ENCODE results near the gene PTPN1. TPM values are rescaled to one million over a fixed set of nuclear protein-coding genes. Genes with fewer than 3 reads are reported as not detected.

Gene PTPN1
- total RNA-seq, 1 donor from 2014 or later: 20.7 TPM

DNA sequence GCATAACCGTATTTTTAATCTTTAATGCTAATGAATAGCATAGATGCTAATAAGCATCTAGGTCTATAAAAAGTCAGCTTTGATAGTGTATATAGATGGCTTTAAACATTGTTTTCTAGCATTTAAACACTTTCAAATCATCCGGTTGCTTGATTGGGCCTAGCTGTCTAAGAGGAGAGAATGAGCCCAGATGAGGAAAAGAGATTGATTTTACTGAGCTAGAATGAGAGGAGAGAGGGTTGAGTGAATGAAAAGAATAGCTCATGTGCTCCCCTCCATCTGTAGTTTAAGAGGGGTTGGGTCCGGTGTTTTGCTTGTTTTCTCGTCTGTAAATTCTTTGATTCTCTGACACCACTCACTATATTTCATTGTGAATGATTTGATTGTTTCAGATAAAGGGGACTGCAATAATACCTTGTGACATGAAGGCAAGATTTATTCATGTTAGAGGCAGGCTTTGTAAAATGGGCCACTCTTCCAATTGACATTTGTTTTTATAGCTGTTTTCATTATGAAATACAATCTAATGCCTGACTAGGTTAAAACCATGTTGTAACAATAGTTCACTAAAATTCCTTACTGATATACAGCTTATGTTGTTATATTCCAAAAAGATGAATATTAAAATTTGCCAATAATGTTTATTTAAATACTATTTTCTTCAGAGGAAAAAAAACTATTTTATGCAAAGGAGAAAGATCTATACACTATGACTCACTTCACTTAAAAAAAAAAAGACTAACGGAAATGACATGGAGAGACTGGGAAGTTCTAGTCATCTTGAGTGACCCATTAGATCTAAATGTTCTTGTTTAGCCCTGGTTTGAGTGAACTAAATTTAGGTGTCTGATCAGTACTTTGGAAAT, 3.2 kb downstream of the PTPN1 start:
- no peak for DNase-seq

DNA sequence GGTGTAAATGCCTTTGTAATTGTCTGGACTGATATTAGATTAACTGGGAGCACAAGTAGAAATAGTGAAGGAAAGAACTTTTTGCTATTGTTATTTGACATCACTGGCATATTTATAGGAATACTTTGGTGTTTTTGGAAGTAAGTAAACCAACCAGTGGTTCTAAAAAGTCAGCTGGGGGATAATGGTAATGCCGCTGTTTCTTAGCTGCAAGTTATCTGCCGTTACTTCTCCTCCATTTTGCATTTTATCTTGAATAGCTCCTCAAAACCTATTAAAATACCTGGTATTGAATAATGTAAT, 3.8 kb downstream of the PTPN1 start:
- DNase-seq: no peak

DNA sequence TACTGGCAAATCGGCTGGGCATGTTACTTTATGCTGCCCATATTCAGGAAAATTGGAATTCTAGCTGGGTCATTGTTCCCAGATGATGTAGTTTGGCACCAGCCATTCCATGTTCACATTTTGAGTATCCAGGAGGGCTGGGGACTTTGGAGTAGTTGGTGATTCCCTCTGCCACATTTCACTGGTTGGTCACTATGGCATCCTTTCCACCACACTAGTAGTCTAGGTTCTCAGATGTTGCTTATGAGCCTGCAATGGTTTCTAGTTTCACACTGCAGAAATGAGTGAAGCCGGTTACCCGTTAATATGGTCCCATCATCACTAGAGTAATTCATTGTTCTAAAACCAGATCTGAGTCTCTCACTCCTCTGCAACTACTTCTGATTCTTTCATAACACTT, 4.6 kb downstream of the PTPN1 start:
- no peak for DNase-seq

DNA sequence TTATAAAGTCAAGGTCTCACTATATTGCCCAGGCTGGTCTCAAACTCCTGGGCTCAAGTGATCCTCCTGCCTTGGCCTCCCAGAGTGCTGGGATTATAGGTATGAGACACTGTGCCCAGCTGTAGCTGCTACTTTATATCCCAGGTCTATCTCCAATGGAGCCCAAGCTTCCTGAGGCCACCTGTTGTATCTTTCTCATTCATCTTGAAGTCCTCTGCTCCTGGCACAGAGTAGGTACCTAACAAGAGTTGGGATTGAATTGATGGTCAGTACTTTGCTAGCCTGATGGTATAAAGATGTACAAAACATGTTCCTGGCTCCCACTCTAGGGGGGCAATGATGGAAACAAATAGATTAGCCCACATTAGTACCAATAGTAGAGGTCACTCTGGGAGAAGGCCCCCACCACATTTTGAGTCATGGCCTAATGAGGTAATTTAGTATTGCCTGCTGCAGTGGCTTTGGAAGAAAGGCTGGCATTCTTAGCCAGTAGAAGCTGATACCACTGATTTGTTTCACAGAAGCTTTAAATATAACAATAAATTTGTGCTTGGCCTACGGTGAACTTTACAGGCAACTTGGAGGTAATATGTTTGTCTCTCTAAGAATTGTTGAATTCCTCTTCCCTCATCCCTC, 5.4 kb downstream of the PTPN1 start:
- no peak for DNase-seq

DNA sequence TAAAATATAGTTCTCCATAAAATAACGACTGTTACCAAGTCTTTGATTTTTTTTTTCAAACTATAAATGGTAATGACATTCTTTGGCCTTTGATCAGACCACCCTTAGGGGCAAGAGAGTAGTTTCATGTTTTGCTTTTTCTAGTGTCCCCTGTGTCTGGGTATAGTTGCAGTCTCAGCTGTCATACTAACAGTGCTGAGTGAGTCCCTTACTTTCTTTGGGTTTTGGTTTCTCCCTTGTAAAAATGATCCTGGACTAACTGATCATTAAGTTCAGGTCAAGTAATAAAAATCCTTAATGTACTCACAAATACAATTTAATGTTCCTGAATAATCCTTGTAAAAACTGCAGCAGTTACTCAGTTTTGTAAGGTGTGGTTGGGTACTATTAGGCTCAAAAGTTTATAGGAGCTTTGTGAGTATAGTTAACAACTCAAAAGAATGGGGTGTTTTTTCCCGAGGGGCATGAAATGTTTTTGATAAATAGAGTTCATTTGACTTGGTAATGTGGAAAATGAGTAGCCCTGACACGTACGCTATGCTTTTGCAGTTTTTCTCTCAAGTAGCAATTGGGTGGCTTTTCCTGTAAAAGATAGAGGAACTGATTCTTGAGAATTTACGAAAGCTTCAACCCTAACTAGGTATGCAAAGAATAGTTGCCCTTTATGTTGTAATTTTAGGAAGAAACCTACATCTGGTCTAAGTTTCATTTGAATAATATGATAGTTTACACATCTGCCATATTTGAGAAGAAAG, 6.2 kb downstream of the PTPN1 start:
- DNase-seq: no peak

DNA sequence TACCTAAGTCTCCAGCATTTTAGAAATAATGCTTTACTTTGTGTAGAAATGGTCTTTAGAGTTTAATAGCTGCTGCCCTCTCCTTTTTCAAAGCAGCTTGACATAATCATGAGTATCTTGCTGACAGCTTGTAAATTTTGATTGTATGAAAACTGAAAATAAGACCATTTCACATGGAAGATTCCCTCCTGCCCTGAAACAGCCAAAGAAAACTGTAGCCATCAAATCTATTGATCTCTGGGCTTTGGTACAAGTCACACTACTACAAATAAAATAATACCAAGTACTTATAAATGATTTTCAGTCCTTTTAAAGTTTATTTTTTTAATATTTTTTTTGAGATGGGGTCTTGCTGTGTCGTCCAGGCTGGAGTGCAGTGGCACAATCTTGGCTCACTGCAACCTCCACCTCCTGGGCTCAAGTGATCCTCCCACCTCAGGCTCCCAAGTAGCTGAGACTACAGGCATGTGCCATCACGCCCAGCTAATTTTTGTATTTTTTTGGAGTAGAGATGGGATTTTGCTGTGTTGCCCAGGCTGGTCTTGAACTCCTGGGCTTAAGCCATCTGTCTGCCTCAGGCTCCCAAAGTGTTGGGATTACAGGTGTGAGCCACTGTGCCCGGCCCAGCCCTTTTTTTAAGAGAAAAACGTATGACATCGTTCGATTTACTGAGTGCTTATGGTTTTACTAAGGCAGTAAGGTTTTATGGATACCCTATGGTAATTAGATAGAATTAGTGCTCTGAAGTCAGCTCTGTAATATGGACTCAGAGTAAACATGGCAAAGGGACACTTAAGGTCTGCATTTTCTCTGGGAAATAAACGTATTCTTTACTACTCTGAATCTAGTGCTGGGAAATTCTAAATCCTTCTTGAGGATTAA, 7.0 kb downstream of the PTPN1 start:
- no peak for DNase-seq

DNA sequence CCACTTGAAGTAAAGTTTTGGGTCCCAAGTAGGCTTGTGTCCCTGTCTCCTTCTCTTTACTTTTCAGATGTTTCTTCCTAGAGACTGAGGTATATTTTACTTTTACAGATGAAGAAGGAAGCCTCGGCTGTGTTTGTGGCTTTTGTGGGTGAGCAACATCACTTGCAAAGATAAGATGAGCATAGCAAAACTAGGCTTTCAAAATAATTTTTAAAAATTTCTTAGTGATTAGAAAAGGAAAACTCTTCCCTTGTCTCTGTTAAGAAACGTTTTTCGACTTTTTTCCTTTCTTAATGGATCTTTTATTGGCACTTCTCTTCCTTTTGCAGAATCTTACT, 7.6 kb downstream of the PTPN1 start:
- DNase-seq: no peak

DNA sequence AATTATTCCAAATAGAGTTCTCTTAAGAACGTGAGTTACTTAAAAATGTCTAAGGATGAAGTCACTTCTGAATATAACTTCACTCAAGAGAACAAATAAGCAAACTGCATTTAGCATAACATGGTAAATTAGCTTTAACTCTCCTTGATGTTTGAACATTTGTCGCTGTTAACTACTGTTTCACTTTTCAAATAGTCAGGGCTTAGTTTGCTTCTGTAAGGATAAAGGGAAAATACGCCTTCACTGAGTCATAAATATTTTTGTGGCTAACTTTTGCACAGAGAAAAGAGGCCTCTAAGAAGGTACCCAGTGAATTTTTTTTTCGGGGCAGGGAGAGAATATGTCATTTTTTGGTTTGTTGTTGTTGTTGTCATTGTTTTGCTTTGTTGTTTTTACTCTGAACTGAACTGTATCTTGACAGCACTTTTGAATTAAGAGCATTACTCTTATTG, 8.1 kb downstream of the PTPN1 start:
- DNase-seq: no peak

DNA sequence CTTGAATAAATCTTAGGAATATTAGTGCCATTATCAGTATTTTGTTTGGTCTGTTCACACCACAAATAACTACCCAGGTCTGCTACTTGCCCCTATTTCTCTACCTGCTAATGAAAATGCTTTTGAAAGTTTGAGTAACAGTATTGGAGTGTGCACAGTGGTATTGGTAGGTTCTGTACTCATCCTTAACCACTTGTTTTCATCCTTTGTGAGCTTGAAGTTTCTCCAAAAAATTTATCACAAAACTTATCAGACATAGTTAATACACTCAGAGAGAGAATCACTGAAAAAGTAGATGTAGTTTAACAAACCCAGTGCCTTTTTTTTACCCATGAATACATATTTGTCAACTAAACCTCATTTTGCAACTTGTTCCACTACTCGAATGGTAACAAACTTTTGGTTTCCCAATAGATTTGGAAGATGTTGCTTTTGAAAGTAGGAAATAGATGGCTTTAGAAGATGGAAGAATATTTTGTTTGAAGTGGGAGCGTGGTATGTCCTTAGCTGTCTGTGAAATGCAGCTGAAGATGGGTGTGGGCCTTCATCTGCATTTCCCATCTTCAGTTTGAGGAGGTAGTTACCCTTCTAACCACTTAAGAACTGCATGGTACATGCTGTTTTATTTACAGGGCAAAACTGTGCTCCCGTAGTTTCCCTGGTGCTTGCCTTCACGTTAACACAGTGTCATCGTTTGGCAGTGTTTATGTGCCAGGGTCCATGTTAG, 9.0 kb downstream of the PTPN1 start:
- no peak for DNase-seq

DNA sequence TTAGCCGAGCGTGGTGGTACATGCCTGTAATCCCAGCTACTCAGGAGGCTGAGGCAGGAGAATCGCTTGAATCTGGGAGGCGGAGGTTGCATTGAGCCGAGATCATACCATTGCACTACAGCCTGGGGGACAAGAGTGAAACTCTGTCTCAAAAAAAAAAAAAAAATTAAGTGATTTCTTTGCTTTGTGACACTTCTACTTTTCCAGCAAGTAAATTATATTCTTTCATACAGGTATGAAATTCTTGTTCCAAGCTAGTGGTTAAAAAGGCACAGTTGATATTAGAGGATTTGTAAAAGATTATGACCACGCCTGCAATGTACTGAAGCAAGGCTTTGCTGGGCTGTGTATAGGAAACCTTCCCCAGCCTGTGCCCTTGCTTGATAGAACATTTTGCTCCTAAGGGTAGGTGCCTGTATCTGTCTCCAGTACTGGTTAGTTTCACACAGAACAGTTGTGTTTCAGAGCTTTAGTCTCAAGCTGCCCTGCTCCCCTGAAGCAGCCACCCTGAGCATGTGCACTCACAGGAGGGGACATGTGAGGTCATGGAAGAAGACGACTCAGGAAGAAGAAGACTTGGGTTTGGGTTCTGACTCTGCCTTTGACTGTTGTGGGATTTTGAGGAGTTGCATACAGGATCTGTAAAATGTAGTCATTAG, 10.2 kb downstream of the PTPN1 start:
- DNase-seq: no peak

DNA sequence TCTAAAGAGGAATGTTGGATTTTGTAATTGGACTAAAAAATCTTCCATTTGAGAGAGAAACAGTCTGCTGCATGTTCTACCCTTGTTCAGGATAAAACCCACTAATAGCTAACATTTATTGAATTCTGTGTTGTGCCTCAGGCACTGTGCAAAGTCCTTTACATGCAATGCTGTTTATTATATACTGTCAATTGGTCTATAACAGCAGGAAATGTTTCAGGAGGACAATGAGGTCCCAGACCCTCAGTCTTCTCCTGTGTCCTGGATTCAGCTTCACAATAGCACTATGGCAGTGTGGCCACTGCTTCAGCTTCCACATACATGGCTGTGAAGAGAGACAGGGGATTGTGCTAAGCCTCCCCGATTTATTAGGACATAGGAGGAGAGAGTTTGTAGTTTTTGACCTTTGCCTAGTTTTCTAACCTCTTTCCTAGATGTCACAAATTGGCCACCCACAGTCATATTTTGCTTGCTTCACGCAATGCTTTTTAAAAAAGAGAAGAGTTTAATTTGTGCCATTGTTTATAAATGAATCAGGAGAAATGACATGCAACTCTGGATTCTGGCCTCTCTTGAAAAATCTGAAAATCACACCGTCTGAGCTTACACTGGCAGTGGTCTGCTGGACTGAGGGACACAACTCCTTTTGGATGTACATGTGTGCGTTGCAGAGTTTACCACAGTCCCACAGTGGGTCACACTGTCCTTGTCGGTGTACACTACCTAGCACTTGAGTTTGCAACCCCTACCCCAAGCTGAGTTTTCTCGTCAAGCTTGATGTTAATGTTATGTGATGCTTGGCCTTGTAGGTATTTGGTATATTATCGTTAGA, 11.3 kb downstream of the PTPN1 start:
- DNase-seq: no peak

DNA sequence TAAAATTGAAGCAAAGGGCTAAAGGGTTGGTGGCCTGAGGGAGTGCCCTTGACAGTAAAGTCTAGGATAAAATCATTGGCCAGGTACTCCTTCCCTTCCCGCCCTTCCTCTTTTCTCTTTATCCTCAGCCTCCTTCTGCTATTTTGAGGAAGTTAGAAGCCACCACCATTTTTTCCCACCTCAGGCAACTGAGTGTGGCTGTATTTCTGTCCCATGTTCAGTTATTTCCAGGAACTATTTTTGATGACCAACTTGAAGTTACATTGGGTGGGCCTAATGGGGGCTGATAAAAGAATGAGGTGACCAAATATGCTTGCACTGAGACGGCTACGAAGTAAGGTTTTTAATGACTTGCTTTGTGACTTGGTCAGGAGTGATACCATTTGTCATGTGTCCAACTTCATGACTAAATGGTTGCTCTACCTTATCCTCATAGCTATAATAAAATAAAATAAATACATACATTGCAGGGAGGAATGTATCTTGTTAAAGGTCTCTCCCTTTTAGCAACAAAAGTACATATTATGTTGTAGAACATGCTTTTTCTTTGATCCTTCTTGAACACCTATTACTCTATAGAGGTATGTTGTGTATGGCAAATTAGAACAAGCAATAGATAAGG, 12.0 kb downstream of the PTPN1 start:
- DNase-seq: no peak

DNA sequence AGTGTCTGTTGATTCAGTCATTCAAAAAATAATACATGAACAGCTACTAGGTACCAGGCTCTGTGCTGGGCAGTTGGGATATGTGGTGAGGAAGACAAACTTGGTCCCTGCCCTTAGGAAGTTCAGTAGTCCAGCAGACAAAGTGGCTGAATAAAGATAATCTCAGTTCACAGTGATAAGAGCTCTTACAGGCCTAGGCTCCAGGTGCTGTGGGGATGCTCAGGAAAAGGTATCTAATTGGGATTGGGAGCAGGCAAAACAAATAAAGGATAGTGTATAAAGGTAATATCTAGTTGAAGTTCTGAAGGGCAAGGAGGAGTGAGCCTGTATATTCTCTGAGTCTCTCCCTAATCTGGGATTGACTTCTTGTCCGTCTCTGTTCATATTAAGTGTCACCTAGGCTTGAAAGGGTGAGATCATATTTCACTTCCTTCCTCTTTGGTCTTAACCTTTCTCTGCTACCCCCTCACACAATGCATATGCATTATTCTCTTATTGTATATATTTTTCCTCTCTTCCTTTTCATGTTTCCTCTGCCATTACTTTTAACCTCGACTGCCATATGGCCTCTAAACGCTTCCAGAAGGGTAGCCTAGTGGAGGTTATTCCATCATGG, 13.5 kb downstream of the PTPN1 start:
- DNase-seq: no peak

DNA sequence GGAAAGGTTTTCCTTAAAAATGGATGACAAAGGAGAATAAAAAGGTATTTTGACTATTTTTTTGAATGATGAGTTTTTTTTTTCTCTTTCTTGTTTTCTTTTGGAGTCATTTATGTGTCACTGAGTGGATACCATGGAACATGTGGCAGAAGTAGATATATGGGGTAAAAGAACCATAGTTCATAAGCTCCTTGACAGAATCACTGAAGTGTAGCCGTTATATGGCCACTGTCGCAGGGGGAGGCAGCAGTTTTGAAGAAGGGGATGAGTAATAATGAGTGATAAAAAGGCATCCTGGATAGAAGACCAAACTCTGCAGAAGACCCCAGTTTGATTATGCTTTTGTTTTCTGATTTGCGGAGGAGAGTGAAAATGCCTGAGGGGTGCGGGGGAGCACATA, 15.5 kb downstream of the PTPN1 start:
- no peak for DNase-seq

DNA sequence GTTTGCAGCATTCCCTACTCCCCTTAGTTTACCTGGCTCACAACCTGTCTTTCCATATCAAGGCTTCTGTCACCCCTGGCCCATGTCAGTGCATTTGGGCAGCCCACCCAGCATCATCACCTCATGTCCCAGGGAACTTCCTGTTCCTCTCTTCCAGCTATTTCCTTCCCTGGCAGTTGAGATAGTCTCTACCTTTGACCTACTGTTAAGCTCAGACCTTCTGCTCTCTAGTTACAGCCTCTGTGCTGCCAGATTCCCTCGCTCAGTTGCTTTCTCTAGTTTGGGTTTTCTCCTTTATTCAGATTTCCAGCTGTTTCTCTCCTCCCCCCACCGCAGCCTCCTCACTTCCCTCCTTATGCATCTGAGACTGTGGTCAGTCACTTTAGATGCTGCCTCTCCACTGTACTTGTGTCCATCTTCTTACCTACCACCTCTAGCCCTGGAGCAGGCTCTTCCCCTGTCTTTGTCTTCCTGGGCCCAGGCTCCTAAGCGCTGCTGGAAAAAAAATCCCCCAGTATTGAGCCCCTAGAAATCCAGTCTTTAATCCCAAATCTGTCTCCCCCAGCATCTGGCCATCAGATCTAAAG, 16.3 kb downstream of the PTPN1 start:
- no peak for DNase-seq

DNA sequence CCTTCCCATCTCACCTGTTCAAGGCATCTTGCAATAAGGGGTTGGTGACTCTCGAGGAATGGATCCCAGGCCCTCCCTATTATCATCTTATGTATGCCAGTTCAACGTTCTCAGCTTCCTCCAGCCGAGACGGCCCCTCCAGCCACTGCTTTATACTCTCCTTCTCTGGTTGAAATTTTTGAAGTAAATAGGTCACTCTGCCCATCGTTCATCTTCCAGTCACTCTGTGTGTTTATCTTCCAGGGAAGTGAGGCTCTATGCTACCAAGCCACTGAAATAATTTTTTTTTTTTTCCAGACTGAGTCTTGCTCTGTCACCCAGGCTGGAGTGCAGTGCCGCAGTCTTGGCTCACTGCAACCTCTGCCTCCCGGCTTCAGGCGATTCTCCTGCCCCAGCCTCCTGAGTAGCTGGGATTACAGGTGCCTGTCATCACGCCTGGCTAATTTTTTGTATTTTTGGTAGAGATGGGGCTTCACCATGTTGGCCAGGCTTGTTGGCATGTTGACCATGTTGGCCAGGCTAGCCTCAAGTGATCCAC, 17.0 kb downstream of the PTPN1 start:
- DNase-seq: no peak

DNA sequence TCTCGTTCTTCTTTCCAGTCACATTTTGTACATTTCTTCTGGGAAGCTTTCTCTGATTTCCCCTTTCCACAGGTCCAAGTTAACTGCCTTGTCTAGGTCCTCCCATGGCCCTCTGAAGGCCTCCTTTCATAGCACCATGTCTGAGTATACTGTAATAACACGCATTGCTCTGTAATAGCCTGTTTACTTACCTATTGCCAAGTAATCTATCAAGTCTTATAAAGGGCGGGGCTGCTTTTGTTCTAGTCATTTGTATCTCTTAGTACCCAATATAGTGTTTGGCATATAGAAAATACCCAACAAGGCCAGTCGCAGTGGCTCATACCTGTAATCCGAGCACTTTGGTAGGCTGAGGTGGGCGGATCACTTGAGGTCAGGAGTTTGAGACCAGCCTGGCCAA, 17.9 kb downstream of the PTPN1 start:
- DNase-seq: no peak

DNA sequence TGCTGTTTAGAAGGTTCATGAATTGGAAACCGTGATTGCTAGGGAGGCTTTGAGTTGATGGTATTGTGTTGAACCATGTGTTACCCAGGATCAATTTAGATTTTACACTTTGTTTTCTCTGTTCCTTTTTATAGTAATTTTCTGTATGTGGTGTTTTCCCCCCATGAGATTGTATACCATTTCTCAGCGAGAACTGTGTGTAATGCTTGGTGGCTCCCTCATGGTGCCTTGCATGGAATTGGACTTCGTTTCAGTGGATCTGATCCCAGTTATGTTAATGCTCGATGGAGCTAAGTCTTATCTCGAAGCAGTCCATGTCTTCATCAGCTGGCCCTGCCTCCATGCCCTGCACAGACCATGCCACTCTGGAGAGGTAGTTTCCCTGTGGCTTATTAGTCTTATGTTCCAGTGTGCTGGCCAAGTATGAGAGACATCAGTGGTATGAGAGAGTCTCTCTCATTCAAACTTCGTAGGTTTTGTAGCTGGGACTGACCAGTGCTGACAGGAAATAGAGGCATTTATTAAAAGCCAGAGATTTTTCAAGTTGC, 18.7 kb downstream of the PTPN1 start:
- no peak for DNase-seq
